GM19025 (cell line): ENCODE data around the gene PPP1R1A.

ENCODE experiments used
- ATAC-seq: cut with Tn5 transposase; IDR thresholded peaks from one replicate; pipeline ENCODE4 v1.9.1; 2021; ENCODE audit warnings: mild to moderate bottlenecking, low read depth, moderate library complexity; ENCODE audit not compliant: unreplicated experiment

PPP1R1A gene

DNA sequence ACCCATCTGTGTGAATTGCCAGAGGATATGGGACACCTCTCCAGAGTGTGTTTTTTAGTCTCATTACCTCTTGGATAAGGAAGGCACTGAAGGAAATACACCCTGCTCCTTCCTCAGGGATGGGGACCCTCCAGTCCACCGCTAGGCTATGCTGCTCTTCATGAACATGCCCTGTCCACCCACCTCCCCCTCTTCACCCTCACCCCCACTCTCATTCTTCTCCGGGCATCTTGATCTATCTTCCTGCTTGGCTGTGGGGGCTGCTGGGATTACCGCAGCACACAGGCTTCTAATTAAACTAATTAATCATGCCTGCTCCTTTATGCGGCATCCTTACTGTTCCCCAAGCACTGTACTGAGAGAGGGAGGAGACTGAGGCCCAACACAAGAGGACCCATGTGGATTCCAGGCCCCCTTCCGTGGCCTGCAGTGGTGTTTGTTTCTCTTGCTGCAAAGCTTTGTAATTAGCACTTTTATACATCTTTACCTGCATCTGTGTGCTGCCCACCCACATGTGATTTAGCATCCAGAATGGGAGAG lies 46.6 kb downstream of the PPP1R1A start:
- no peak for ATAC-seq

DNA sequence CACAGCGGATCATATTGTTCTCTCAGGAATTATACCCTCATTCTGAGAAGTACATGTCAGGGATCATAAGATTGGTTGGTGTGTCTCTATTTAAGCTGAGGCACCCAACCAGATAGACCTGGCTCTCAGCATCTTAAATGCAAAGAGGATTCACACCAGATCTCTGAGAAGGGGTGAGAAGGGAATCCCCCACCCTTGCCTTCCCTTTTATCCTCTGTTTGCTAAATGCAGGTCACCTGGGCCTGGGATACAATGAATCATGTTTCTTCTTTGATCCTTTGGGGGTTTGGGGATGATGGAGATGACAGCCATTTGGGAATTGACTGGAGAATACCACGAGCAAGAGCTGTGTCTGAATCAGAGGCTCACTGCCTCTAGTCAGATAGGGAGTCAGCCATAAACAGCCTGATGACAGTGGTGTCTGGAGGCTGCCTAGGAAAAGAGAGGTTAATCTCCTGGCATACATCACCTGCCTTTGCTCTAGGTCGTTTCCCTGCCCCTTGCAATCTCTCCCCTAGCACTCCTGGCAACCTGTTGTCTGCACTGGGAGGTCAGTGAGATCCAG lies 50.2 kb downstream of the PPP1R1A start:
- ATAC-seq: no peak

- no peak for ATAC-seq
Measured at GRCh38 chr12:54535474-54535873, 53.0 kb downstream of the PPP1R1A start.

- ATAC-seq: no peak
Measured at GRCh38 chr12:54529581-54529980, 58.9 kb downstream of the PPP1R1A start.
